ENCODE results near the gene SUPV3L1.

SUPV3L1 gene

GRCh38 chr10:69202332-69202731 lies 22.3 kb downstream of the SUPV3L1 start:
- no peak for DNase-seq (ENCODE audit: low read depth)
- no peak overlapping the region for H3K4me3 ChIP-seq (ENCODE audit: low read length)
- TF ChIP-seq, protein P1, sequence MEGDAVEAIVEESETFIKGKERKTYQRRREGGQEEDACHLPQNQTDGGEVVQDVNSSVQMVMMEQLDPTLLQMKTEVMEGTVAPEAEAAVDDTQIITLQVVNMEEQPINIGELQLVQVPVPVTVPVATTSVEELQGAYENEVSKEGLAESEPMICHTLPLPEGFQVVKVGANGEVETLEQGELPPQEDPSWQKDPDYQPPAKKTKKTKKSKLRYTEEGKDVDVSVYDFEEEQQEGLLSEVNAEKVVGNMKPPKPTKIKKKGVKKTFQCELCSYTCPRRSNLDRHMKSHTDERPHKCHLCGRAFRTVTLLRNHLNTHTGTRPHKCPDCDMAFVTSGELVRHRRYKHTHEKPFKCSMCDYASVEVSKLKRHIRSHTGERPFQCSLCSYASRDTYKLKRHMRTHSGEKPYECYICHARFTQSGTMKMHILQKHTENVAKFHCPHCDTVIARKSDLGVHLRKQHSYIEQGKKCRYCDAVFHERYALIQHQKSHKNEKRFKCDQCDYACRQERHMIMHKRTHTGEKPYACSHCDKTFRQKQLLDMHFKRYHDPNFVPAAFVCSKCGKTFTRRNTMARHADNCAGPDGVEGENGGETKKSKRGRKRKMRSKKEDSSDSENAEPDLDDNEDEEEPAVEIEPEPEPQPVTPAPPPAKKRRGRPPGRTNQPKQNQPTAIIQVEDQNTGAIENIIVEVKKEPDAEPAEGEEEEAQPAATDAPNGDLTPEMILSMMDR (IDR thresholded peaks at IDR 0.05; ENCODE audit: insufficient read depth, low read depth, low read length, missing control alignments), result no peak

- H3K4me3 ChIP-seq (ENCODE audit: low read length), result no peak overlapping the region
- TF ChIP-seq, protein P1 (IDR thresholded peaks at IDR 0.05; ENCODE audit: insufficient read depth, low read depth, low read length, missing control alignments), result no peak
- DNase-seq (ENCODE audit: low read depth), result no peak
Measured at GRCh38 chr10:69208761-69209160, 28.7 kb downstream of the SUPV3L1 start.

DNA sequence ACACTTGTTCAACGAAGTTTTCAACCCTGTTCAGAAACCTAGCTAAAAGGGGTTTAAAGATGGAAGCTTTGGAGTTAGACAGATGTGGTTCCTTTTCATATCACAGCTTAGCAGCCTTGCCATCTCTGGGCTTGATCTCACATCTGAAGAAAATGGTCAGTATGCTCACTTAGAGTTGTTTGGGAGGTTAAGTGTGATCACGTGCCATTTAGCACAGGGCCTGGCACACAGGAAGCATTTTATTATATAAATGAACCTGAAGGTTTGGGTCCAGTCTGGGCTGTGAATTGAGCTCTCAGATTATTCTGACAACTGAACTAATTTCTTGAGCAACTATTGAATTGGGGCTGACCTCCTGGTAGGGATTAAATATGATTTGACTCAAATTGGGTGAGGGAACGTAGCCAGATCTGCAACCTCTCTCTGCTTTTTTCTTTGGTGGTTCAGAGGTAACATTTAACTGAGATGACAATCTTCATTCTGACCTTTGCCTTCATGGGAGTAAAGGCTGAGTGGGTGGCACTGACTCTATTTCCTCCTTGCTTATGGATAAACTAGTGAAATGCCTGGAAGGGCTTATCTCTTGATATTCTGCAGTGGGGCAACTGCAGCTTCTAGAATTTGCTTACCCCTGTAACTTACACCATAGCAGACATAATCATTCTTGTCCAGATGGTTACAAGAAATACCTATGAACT lies 29.9 kb downstream of the SUPV3L1 start:
- TF ChIP-seq, protein P1 (IDR thresholded peaks at IDR 0.05; ENCODE audit: insufficient read depth, low read depth, low read length, missing control alignments), result no peak
- H3K4me3 ChIP-seq (ENCODE audit: low read length), result no peak overlapping the region
- no peak for DNase-seq (ENCODE audit: low read depth)

DNA sequence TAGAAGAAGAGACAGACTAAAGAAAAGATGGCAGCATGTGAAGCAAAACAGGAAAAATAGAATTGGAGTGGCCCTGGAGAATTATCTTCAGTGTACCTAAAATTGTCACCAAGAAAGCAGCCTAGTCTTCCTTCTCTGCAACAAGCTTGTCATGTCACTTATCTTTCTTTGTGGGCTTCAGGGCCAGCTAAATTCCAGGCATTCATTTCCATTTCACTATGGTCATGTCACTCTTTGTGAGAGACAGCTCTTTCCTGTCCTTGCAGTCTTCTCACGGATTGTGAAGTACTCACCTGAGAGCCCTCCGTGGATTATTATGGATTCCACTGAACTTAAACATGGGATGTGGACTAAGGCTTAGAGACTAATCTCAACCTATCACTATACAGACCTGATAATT lies 31.1 kb downstream of the SUPV3L1 start:
- TF ChIP-seq, protein P1 (IDR thresholded peaks at IDR 0.05; ENCODE audit: insufficient read depth, low read depth, low read length, missing control alignments), result no peak
- no peak overlapping the region for H3K4me3 ChIP-seq (ENCODE audit: low read length)
- DNase-seq (ENCODE audit: low read depth), result no peak

- no peak overlapping the region for H3K4me3 ChIP-seq (ENCODE audit: low read length)
- no peak for DNase-seq (ENCODE audit: low read depth)
- TF ChIP-seq, protein P1 (IDR thresholded peaks at IDR 0.05; ENCODE audit: insufficient read depth, low read depth, low read length, missing control alignments), result no peak
Measured at GRCh38 chr10:69211524-69211923, 31.5 kb downstream of the SUPV3L1 start.

DNA sequence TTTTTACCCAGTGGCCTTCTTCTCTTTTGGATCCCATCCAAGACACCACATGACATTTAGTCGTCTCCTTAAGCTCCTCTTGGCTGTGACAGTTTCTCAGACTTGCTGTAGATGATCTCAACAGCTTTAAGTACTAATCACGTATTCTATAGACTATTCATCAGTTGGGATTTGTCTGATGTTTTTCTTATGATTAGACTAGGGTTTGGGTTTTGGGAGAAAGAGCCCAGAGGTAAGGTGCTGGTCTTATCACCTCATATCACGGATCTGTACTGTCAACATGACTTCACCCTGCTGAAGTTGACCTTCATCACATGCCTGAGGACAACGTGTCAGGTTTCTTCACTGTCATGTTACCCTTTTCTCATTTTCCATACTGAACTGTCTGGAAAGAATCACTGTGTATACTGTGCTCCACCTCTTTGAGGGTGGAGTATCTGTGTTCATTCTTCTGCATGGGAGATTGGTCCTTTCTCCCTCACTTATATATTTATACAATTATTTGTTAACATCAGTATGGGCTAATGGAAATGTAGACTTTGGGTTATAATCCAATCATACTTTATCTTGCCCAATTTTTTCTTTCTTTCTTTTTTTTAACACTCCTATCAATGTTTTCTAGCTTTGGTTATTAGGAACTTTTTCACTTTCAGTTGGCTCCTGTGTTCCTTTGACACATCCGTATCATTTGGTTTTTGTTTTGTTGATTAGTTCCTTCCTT lies 33.7 kb downstream of the SUPV3L1 start:
- H3K4me3 ChIP-seq (ENCODE audit: low read length), result no peak overlapping the region
- TF ChIP-seq, protein P1 (IDR thresholded peaks at IDR 0.05; ENCODE audit: insufficient read depth, low read depth, low read length, missing control alignments), result no peak
- no peak for DNase-seq (ENCODE audit: low read depth)
